ENCODE data around the gene ATCAY.

The ATCAY gene

GRCh38 chr19:3880471-3881271, at the start of gene ATCAY:
Gene ATCAY (plus strand): TSS chr19:3880685. CDS start chr19:3885768, 5,083 bp downstream.
- intact Hi-C loops (cut with DNase I): no loop called here
- peak; percentile 28 to 91 (median 74) for DNase-seq

- intact Hi-C loops (cut with DNase I): no loop called here
- no peak for DNase-seq
These were observed 48.9 kb upstream of the ATCAY start for GRCh38 chr19:3831601-3832000.

- intact Hi-C loops (cut with DNase I): no loop called here
- DNase-seq: peak in 9 of 42 donors; percentile 8 to 50 (median 37)
These were observed 48.5 kb upstream of the ATCAY start for GRCh38 chr19:3832001-3832400.

- no peak for DNase-seq
- intact Hi-C loops (cut with DNase I): no loop called here
These were observed 46.7 kb upstream of the ATCAY start for GRCh38 chr19:3833578-3834348.

GRCh38 chr19:3834349-3835054, 46.0 kb upstream of the ATCAY start:
- intact Hi-C loops (cut with DNase I): no loop called here
- no peak for DNase-seq

- DNase-seq: no peak
- intact Hi-C loops (cut with DNase I): no loop called here
These were observed 45.4 kb upstream of the ATCAY start for GRCh38 chr19:3835055-3835435.

- intact Hi-C loops (cut with DNase I): no loop called here
- DNase-seq: no peak
These were observed 43.6 kb upstream of the ATCAY start for GRCh38 chr19:3836887-3837286.

- intact Hi-C loops (cut with DNase I): no loop called here
- no peak for DNase-seq
These were observed 43.2 kb upstream of the ATCAY start for GRCh38 chr19:3837332-3837731.

GRCh38 chr19:3837922-3838321, 42.6 kb upstream of the ATCAY start:
- intact Hi-C loops (cut with DNase I): no loop called here
- no peak for DNase-seq

- intact Hi-C loops (cut with DNase I): no loop called here
- DNase-seq: no peak
These were observed 41.8 kb upstream of the ATCAY start for GRCh38 chr19:3838661-3839060.

GRCh38 chr19:3839941-3840340, 40.5 kb upstream of the ATCAY start:
- intact Hi-C loops (cut with DNase I): no loop called here
- no peak for DNase-seq

- intact Hi-C loops (cut with DNase I): no loop called here
- DNase-seq: no peak
These were observed 39.7 kb upstream of the ATCAY start for GRCh38 chr19:3840804-3841203.

GRCh38 chr19:3842948-3843347, 37.5 kb upstream of the ATCAY start:
- intact Hi-C loops (cut with DNase I): no loop called here
- no peak for DNase-seq

- DNase-seq: no peak
- intact Hi-C loops (cut with DNase I): no loop called here
These were observed 35.9 kb upstream of the ATCAY start for GRCh38 chr19:3844596-3844995.

- intact Hi-C loops (cut with DNase I): no loop called here
- DNase-seq: no peak
These were observed 31.4 kb upstream of the ATCAY start for GRCh38 chr19:3849092-3849491.

GRCh38 chr19:3849787-3850186, 30.7 kb upstream of the ATCAY start:
- intact Hi-C loops (cut with DNase I): no loop called here

GRCh38 chr19:3850320-3850972, 30.0 kb upstream of the ATCAY start:
- intact Hi-C loops (cut with DNase I): no loop called here
- DNase-seq: no peak

More at GRCh38 chr19:3849787-3850186, 30.7 kb upstream of the ATCAY start:
- DNase-seq: no peak

- intact Hi-C loops (cut with DNase I): no loop called here
- no peak for DNase-seq
These were observed 29.0 kb upstream of the ATCAY start for GRCh38 chr19:3851254-3852176.

- no peak for DNase-seq
- intact Hi-C loops (cut with DNase I): no loop called here
These were observed 28.3 kb upstream of the ATCAY start for GRCh38 chr19:3852177-3852511.

All from head of caudate nucleus (tissue), 42 donors.